ENCODE measurements around the gene ATP5F1E. TPM values are rescaled to one million over a fixed set of nuclear protein-coding genes. Genes with fewer than 3 reads are reported as not detected.

Gene ATP5F1E
- total RNA-seq, 2 donors from 2014 or later: 16.2 to 16.6 TPM

GRCh38 chr20:58989196-58989595, 42.9 kb downstream of the ATP5F1E start:
- Histone ChIP-seq H3K4me1 (peaks cover 12% of the 10 kb centered on the region), H3K27ac (no peak overlapping the region), H3K9me3 (no peaks in the 10 kb centered on the region), H3K4me3 (no peak overlapping the region), H3K27me3 (no peaks in the 10 kb centered on the region), H3K36me3 (replicated peaks in 1 of 2; ENCODE audit: insufficient read depth in 1 of 2, low read depth in 2 of 2) (peaks cover 17 to 42% of the 10 kb centered on the region in 2 donors)
- intact Hi-C loops (cut with DNase I): loop anchor here (10.0 kb wide), 1 partner anchor 104 kb away; no protein-coding TSS in a partner anchor
- DNase-seq: no peak
- WGBS, 2 donors: 85 to 96% methylated on average over 10 of the region's 10 CpGs
- ATAC-seq: no peak
- no peak for TF ChIP-seq POLR2A (IDR thresholded peaks at IDR 0.05)
- no peak for TF ChIP-seq CTCF (IDR thresholded peaks at IDR 0.05)

DNA sequence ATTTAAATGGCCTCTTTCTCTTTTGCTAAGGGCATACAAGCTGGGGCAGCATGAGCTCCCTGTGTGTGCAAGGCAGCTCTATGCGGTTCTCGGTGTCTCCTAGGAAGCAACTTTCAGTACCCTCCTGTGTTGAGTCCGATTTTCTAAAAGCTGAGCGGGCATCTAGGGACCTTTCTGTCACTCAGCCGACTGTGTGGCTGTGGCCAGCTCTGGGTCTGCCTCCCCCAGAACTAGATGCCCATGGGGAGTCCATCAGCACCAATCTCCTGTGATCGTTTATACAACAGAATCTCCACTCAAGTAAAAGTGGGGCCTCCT, 43.6 kb downstream of the ATP5F1E start:
- Histone ChIP-seq H3K4me3 (no peak overlapping the region), H3K36me3 (replicated peaks in 1 of 2; ENCODE audit: insufficient read depth in 1 of 2, low read depth in 2 of 2) (peaks cover 17 to 37% of the 10 kb centered on the region in 2 donors), H3K4me1 (peaks cover 14% of the 10 kb centered on the region), H3K27me3 (no peaks in the 10 kb centered on the region), H3K9me3 (no peaks in the 10 kb centered on the region), H3K27ac (no peak overlapping the region)
- ATAC-seq (no peak), DNase-seq (no peak)
- intact Hi-C loops (cut with DNase I): loop anchor here (10.0 kb wide), 1 partner anchor 104 kb away; no protein-coding TSS in a partner anchor
- 87 to 100% methylated on average over 1 to 6 of the region's 6 CpGs for WGBS, 2 donors
- TF ChIP-seq CTCF (IDR thresholded peaks at IDR 0.05) (no peak), POLR2A (IDR thresholded peaks at IDR 0.05) (no peak)

DNA sequence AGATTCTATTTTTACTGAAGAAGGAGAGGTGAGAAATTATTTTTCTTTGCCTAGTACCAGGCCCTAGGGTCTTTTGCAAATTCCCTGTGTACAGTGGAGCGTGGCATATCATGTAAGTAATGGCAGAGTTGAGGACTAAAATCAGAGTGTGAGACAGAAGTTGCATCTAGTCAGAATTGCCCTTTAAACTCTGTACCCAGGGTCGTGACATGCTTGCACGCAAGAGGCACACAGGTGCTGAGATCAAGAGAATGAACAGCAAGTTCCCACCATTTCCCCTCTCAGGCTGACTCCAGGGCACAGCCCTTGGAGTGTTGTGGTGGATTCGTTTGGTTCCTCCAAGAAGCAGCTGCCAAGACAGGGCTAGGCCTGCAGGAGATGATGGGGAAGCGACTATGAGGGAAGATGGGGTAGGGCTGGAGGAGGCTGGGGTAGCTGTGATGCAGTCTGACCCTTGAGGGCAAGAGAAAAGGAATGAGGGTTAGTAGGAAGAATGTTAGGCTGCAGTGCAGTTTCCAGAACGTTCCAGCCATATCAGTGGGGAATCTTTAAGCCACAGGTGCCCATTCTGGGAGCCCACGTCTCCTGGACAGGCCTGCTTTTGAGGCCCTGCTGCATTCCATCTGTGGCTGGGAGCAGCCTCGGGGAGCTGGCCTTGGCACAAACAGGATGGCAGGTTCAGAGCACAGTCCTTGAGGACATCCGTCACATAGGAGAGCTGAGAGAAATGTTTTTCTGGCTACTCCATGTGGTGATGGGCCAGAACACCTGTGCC, 44.2 kb downstream of the ATP5F1E start:
- no peaks in the 10 kb centered on the region for H3K9me3 ChIP-seq
- H3K4me1 ChIP-seq: peaks cover 14% of the 10 kb centered on the region
- H3K4me3 ChIP-seq: no peak overlapping the region
- ATAC-seq: no peak
- H3K27me3 ChIP-seq: no peaks in the 10 kb centered on the region
- TF ChIP-seq POLR2A (IDR thresholded peaks at IDR 0.05): no peak
- TF ChIP-seq CTCF (IDR thresholded peaks at IDR 0.05): no peak
- WGBS, 2 donors: 74 to 86% methylated on average over 7 to 9 of the region's 9 CpGs
- no peak for DNase-seq
- intact Hi-C loops (cut with DNase I): loop anchor here (10.0 kb wide), 1 partner anchor 103 kb away; no protein-coding TSS in a partner anchor
- H3K27ac ChIP-seq: no peak overlapping the region
- H3K36me3 ChIP-seq (replicated peaks in 1 of 2; ENCODE audit: insufficient read depth in 1 of 2, low read depth in 2 of 2): peaks cover 13 to 36% of the 10 kb centered on the region in 2 donors

DNA sequence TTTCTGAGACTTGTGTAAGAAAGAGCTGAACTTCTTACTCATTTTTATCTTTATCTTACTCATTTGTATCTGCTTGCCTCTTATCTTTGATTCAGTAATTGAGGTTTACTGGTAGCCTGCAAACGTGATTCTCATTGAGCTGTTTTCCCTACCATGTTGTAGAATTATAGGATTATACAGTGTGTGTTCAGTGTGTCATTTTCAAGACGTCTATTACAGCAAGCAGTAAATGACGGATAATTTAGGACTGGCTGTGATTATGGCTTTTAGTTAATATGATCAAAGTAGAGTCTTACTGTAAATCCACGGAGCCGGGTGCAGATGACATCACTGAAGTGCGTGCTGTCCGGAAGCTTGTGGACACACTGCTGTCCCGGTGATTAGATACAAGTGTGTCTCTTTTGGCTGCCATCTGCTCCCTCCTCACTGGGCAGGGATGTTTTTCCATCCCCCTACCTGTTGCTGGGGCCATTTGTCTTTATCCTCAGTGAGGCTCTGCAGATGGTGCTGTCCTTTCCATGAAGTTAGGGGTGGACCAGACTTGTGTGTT, 45.1 kb downstream of the ATP5F1E start:
- no peak overlapping the region for H3K27ac ChIP-seq

More for the DNA sequence above, 45.1 kb downstream of the ATP5F1E start:
- Histone ChIP-seq H3K27me3 (no peaks in the 10 kb centered on the region), H3K4me3 (no peak overlapping the region), H3K4me1 (peaks cover 22% of the 10 kb centered on the region), H3K36me3 (replicated peaks in 1 of 2; ENCODE audit: insufficient read depth in 1 of 2, low read depth in 2 of 2) (peaks cover 6 to 35% of the 10 kb centered on the region in 2 donors), H3K9me3 (no peaks in the 10 kb centered on the region)
- 78 to 79% methylated on average over 8 of the region's 8 CpGs for WGBS, 2 donors
- DNase-seq (no peak), ATAC-seq (no peak)
- TF ChIP-seq POLR2A (IDR thresholded peaks at IDR 0.05) (no peak), CTCF (IDR thresholded peaks at IDR 0.05) (no peak)
- intact Hi-C loops (cut with DNase I): loop anchor here (10.0 kb wide), 1 partner anchor 102 kb away; no protein-coding TSS in a partner anchor
